ENCODE data around the gene ACTA1. TPM values are rescaled to one million over a fixed set of nuclear protein-coding genes. Genes with fewer than 3 reads are reported as not detected.
A peak's percentile ranks its signal among the peaks of the same experiment; 100 is the strongest.

ACTA1 gene
- total RNA-seq, 3 donors from 2014 or later: 0.33 TPM; not detected in 2

DNA sequence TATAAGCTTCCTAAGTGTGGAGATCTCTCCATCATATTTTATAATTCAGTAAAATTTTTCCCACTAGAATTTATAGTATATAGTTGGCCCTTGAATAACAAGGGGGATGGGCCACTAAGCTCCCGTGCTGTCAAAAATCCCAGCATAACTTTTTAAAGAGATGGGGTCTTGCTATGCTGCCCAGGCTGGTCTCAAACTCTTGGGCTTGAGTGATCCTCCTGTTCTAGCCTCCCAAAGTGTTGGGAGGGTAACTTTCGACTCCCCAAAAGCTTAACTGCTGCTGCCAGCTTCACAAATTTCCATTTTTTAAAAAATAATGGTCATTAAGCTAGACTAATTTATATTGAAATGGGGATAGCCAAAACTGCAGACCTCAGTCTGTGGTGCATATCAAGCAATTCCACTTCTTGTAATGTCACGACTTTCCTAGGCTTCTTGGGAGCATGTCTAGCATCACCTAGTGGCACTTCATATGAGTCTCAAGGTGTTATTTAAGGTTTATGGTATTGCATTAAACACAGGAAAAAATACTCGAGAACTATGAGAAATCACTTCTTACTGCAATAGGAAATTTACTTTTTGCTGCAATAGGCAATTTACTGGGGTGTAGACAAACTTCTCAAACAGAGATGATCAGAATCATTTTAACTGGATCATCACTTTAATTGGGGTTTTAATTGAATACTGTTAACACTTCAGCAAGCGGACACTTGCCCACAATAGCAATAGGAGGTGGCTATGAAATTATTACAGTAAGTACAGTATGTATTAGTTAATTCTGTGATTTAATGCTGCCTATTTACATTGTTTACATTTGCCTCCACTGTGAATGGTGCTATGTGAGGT is 19.3 kb upstream of the ACTA1 start:
- Histone ChIP-seq H3K4me1 (no peaks in the 10 kb centered on the region), H3K9me3 (no peaks in the 10 kb centered on the region), H3K27ac (no peak overlapping the region), H3K36me3 (no peaks in the 10 kb centered on the region), H3K4me3 (no peak overlapping the region), H3K27me3 (no peaks in the 10 kb centered on the region)
- intact Hi-C loops (cut with DNase I; ENCODE audit: low total_unique reads): no loop called here
- no peak for DNase-seq (ENCODE audit: low spot score in 2 of 2)
- TF ChIP-seq CTCF (IDR thresholded peaks at IDR 0.05) (peak in 1 of 3 donors; percentile 33), POLR2A (IDR thresholded peaks at IDR 0.05) (no peak)

DNA sequence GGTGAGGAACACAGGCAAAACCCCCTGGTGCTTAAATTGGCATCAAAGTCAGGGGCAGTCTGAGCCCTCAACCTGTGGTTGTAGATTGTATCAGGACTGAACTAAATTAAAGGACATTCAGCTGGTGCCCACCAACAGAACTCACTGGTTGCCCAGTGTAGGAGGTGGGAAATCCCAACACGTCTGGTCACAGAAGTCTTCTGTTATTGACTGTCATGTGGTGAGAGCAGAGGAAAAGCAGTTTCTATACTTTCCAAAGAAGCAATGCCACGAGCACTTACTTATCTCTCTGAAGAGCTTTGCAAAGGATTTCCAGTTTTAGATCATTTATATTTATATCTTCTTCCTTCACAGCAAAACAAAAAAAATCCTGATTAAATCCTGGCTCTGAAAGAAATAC is 15.0 kb upstream of the ACTA1 start:
- Histone ChIP-seq H3K4me1 (no peaks in the 10 kb centered on the region), H3K9me3 (no peaks in the 10 kb centered on the region), H3K27me3 (no peaks in the 10 kb centered on the region), H3K36me3 (no peaks in the 10 kb centered on the region), H3K27ac (no peak overlapping the region), H3K4me3 (no peak overlapping the region)
- TF ChIP-seq POLR2A (IDR thresholded peaks at IDR 0.05) (no peak), POLR2AphosphoS5 (IDR thresholded peaks at IDR 0.05) (no peak), CTCF (IDR thresholded peaks at IDR 0.05) (no peak)
- intact Hi-C loops (cut with DNase I; ENCODE audit: low total_unique reads): loop anchor here (5.0 kb wide), 1 partner anchor 1193 kb away; the partner anchor contains the start of gene COG2
- DNase-seq (ENCODE audit: low spot score in 2 of 2): no peak

- no peaks in the 10 kb centered on the region for H3K27me3 ChIP-seq
- DNase-seq (ENCODE audit: low spot score in 2 of 2): no peak
- intact Hi-C loops (cut with DNase I; ENCODE audit: low total_unique reads): loop anchor here (5.0 kb wide), 1 partner anchor 1194 kb away; the partner anchor contains the start of gene COG2
- H3K36me3 ChIP-seq: no peaks in the 10 kb centered on the region
- H3K27ac ChIP-seq: no peak overlapping the region
- TF ChIP-seq POLR2A (IDR thresholded peaks at IDR 0.05): no peak
- no peak for TF ChIP-seq CTCF (IDR thresholded peaks at IDR 0.05)
- TF ChIP-seq POLR2AphosphoS5 (IDR thresholded peaks at IDR 0.05): no peak
- H3K4me1 ChIP-seq: no peaks in the 10 kb centered on the region
- H3K9me3 ChIP-seq: no peaks in the 10 kb centered on the region
- H3K4me3 ChIP-seq: no peak overlapping the region
Observed at GRCh38 chr1:229448354-229448753, 14.5 kb upstream of the ACTA1 start.

GRCh38 chr1:229447809-229448252 is 13.9 kb upstream of the ACTA1 start:
- no peaks in the 10 kb centered on the region for H3K36me3 ChIP-seq
- no peaks in the 10 kb centered on the region for H3K4me1 ChIP-seq
- no peak overlapping the region for H3K27ac ChIP-seq
- intact Hi-C loops (cut with DNase I; ENCODE audit: low total_unique reads): loop anchor here (5.0 kb wide), 1 partner anchor 1194 kb away; the partner anchor contains the start of gene COG2
- no peak overlapping the region for H3K4me3 ChIP-seq
- no peak for DNase-seq (ENCODE audit: low spot score in 2 of 2)
- TF ChIP-seq POLR2AphosphoS5 (IDR thresholded peaks at IDR 0.05): no peak
- H3K27me3 ChIP-seq: no peaks in the 10 kb centered on the region
- no peaks in the 10 kb centered on the region for H3K9me3 ChIP-seq

- no peak for DNase-seq (ENCODE audit: low spot score in 2 of 2)
- Histone ChIP-seq H3K4me3 (no peak overlapping the region), H3K36me3 (no peaks in the 10 kb centered on the region), H3K27me3 (no peaks in the 10 kb centered on the region), H3K27ac (no peak overlapping the region), H3K9me3 (no peaks in the 10 kb centered on the region), H3K4me1 (no peaks in the 10 kb centered on the region)
- intact Hi-C loops (cut with DNase I; ENCODE audit: low total_unique reads): loop anchor here (5.0 kb wide), 1 partner anchor 1196 kb away; the partner anchor contains the start of gene COG2
- TF ChIP-seq POLR2A (IDR thresholded peaks at IDR 0.05) (no peak), POLR2AphosphoS5 (IDR thresholded peaks at IDR 0.05) (no peak), CTCF (IDR thresholded peaks at IDR 0.05) (no peak)
Observed at GRCh38 chr1:229445828-229446227, 11.9 kb upstream of the ACTA1 start.
